Ramos (cell line): Measurements from ENCODE around the gene OR9Q1.
"Not testable (repeated sequence)": the region's sequence is repeated elsewhere in the genome, so short reads cannot be mapped to it uniquely, and the experiment has no call there.

Experiments used
- in situ Hi-C: fragments of 300-500 bp; cut with MboI; formaldehyde crosslinking; loops from one replicate; pipeline ENCODE4 v1.14.3; 2022; ENCODE audit warnings: low sequenced_read_pairs; ENCODE audit not compliant: unreplicated experiment

The OR9Q1 gene

DNA sequence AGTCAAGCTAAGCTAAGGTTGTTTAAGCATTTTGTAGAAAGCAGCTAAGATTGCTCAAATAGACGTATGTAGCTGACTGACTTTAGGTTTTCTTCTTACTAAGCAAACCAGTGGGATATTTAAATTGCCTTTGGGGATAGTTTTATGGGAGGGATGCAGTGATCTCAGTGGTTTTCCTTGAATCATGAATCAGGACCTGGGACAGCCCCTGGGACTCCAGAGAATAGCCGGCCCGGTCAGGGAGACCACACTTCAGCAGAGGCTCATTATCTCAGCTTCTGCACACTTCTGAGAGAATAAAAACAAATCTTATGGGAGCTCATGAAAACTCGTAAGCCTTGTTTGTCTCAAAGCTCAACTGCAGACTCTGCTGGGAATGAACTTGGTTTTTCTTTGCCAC lies 101.8 kb downstream of the OR9Q1 start, which contains the start of gene OR9I1:
TSS of gene OR9I1 (minus strand) at position 62 of the 400 bp plus-strand sequence. CDS start 6,086 bp downstream, outside the sequence.
- in situ Hi-C loops = no loop called here

DNA sequence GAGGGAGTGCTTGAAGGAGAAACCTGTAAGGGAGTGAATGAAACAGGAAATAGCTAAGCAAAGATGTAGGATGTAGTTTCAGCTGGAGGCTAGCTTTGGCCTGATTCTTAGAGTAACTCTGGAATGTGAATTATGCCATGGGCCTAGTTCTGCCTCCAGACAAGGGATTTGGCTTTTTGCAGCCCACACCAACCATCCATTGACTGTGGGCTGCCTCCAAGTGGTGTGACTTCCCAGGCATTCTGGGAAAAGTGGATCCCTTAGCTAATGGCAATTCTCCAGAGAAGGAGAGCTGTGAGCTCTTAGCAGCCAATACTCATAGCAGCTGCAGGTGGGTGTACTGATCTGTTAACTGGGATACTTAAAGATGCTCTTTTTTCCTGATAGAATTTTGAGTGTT lies 103.7 kb downstream of the OR9Q1 start:
- in situ Hi-C loops = no loop called here

DNA sequence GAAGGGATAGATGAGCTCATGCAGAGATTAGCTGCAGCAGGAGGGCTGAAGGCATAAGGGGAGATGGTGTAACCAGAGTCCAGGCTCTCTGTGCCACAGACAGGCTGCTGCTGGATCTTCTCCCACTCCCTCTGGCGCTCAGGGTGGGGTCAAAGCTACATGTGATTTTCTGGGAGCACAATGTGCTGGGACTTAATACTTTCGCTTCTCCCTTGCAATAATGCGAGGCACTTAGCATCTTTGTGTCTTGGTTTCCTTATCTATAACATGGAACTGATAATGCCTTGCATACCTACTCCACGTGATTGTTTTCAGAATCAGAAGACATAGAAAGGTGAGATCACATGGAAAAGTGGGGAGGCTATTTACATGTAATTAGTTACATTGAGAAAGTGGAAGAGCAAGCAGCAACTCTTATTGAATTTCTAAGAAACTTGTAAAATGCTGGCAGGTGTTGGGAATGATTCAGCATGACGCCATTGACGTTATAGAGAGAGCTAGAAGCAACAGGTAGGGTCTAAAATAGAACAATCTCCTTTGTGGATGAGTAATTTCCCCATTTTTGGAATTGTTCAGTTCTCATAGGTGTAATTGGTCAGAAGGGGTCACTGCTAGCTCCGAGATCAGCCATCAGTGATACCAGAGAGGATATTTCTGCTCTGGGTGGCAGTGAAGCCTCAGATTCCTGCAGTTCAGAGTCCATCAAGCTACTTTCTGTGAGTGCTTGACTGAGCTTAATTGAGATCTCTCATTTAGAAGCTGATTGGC lies 109.8 kb downstream of the OR9Q1 start:
- in situ Hi-C loops = no loop called here

DNA sequence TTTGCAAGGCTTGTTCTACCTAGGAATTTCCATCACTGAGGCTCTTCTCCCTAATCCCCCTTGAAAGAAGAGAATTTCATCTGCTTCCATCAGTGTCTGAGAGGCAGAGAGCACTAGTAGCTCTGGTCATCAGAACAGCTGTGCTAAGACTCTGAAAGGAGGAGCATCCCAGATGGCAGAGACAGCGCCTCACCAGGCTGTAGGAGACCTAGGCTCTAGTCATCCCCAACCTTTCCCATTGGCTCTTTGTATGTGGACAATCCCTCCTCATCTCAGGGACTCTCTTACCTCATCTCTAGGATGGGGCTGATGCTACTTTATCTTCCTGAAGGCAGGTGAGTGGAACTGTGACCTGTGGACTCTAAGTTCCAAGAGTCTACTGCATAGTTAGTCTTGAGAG lies 110.5 kb downstream of the OR9Q1 start:
- in situ Hi-C loops = no loop called here

DNA sequence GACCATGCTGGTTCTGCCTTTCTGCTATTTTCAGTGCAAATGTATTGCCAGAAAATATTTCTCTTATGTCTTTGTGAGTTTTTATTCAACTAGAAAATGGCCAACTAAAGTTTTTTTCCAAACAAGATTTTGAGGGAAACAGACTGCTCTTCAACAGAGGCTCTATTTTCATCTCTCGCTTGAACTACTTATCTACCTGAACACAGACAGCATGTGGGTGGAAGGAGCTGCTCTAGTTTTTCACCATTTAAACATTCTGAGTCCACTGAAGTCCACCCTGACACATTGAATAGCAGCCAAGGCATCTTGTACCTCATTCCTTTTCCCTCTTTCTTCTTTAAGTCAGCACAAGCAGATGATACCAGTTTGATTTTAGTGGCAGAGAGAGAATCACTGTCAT lies 111.5 kb downstream of the OR9Q1 start:
- in situ Hi-C loops = no loop called here

DNA sequence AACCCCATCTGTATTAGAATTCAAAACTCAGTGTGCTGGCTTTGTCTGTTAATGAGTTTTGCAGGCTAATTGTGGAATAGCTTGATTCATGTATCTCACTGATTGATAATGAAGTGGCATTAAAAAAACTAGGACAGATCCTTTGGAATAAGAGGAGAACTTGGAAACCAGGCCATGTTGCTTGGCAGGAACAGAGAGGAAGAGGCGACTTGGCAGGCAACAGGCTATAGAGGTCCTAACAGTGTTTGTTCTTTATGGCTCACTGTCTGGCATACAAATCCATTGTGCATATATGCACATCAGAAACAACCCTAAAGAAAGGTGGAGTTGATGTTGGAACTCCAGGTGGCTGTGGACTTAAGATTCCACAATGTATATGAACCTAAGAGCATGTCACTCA lies 119.1 kb downstream of the OR9Q1 start:
- in situ Hi-C loops = no loop called here

DNA sequence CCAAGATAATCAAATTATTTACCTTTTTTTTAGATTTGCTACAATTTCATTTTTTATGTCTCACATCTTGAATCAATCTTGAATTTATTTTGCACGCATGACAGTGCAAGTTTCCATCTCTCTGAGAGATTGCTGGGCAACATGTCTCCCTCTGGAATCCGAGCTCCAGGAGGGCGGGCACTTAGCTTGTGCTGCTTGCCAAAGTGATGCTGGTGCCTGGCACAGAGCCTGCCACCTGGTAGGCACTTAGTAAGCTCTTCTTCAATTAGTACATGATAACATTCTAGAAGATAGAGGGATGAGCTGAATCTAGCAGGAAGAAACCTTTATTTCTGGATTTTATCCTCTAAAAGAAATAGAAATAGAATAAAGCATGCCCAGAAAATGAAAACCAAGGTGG lies 129.1 kb downstream of the OR9Q1 start:
- in situ Hi-C loops = no loop called here

DNA sequence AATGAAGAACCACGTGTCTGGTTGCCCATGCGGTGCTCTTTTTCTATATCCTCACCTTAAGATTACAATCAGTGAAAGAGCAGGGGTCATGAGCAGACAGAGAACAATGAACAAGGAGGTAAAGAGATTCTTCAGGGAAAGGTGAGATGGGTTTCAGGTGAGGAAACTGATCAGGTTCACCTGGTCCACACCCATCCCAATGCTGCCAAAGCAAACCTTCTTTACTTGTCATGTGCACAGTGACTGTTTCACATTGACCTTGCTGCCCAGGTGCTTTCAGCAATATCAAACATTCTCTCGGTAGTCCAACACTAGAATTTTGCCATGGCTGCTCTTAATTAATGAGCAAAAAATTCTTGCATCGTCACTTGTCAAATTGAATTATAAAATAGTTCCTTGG lies 140.7 kb downstream of the OR9Q1 start:
- in situ Hi-C loops = no loop called here

DNA sequence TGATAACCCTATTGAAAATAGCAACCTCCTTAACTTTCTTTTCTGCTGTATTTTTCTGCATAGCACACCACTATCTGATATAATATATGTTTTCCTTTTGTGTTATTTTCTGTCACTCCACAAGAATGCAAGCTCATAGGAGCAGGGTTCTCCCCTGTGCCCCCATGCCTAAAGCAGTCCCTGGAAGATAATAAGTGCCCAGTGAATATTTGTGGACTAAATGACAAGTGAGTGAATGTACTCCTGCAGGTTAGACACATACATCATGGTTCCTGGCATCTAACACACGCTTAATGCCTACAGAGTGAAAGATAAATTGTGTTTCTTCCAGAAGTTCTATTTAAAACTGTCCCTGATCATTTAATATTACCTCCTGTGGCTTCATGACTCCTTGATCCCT lies 141.3 kb downstream of the OR9Q1 start:
- in situ Hi-C loops = no loop called here

DNA sequence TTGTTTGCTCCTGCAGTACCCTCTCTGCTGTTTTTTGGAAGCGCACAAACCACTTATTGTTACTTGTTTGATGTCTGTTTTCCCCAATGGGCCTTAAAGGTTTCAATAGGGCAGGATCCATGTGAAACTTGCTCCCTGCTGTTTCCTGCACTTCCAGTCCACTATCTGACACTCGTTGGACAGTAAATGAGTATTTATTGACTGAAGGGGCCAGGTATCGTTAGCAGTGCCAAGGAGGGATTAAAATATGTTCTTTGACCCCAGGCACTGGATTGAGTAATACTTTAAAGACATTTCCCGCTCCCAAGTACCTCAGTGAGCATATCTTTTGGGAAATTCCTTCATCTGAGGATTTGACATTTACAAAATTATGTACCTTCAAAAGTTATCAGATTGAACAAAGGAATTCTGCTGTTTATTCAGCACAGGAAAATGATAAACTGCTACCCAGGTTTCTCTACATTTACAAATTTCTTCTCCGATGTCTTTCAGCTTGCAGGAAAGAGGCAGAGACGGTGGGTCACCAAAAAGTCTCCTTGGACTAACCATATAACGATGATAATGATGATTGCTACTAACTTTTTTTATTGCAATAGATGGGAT lies 141.9 kb downstream of the OR9Q1 start:
- in situ Hi-C loops = no loop called here

DNA sequence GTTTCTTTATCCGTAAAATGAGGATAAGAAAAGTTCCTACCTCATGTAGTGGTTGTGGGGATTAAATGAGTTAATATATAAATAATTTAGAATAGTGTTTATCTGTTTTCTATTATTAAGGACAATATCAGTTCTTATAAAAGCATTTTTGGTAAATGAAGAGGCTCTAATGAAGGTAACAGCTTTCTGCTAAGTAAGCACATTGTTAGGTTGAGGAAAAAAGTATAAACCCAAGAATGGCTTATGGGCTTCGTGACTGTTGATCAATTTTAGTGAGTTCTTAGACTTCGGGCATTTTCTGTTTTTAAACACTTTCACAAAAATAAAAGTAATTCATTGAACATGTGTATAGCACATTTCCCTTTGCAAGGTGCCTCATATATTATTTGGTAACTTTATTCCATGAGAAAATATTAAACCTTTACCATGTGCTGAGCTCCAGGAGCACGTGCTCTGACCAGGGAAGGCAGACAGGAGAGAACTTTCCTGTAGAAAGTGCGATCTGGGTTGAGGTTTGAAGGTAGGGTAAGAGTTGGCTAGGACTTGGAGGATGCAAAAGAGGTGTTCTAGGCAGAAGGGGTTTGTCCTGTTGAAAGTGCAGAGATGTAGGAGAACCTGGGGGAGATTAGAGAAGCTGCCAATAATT lies 153.9 kb downstream of the OR9Q1 start:
- in situ Hi-C loops = no loop called here

DNA sequence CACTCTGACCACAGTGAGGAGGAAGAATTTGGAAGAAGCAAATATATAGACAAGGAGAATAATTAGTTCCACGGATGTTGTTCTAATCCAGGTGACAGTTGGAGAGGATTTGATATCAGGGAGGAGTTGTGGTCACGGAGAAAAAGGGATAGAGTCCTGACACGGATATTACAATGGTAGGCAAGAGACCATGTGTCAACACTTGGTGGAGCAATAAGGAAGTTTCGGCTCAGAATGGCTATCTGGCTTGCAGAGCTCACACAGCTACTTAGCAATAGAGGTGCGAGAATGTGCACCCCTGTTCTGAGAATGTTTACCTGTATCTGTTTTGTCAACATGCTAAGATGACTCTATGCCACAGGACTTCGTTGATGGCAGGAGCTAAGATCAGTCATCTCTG lies 154.8 kb downstream of the OR9Q1 start:
- in situ Hi-C loops = no loop called here

DNA sequence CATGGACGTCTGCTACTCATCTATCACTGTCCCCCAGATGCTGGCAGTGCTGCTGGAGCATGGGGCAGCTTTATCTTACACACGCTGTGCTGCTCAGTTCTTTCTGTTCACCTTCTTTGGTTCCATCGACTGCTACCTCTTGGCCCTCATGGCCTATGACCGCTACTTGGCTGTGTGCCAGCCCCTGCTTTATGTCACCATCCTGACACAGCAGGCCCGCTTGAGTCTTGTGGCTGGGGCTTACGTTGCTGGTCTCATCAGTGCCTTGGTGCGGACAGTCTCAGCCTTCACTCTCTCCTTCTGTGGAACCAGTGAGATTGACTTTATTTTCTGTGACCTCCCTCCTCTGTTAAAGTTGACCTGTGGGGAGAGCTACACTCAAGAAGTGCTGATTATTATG lies 156.0 kb downstream of the OR9Q1 start:
- in situ Hi-C loops = no loop called here

DNA sequence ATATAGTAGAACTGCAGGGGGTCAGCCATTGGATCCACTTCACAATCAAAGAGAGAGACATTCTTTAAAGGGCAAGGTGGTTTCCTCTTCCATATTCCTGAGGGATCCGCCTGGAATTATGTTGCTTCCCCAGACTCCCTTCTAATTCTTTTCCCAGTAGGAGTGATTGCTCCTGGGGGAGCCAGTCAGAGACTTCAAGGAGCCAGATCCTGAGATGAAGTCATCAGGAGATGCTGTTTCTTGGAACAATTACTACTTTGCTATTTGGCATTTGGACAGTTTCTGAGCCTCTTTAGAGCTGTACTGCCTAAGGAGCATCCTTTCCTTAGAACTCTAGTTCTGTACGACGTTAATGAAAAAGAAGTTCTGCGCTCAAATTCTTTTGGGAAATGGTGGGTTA lies 163.3 kb downstream of the OR9Q1 start:
- in situ Hi-C loops = no loop called here

DNA sequence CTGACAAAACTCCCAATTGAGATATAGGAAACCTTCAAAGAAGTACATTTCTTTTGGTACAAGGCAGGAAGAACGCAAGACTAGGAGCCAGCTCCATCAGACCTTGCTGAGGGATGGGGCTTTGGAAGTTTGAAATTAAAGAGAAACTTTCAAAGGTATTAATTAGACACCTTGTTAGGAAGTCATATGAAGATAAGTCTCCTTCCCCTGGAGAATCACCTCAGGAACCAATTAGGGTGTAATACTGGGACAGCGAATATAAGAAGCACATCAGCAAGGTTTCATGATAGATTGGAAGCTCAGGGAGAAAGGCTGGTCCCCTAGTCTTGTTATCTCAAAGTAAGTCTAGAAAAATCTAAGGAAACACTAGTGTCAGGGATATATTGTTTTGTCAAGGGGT lies 165.1 kb downstream of the OR9Q1 start, which contains the start of gene OR9Q2:
TSS of gene OR9Q2 (plus strand) at position 301 of the 400 bp plus-strand sequence. CDS start 1,421 bp downstream, outside the sequence.
- in situ Hi-C loops = no loop called here

DNA sequence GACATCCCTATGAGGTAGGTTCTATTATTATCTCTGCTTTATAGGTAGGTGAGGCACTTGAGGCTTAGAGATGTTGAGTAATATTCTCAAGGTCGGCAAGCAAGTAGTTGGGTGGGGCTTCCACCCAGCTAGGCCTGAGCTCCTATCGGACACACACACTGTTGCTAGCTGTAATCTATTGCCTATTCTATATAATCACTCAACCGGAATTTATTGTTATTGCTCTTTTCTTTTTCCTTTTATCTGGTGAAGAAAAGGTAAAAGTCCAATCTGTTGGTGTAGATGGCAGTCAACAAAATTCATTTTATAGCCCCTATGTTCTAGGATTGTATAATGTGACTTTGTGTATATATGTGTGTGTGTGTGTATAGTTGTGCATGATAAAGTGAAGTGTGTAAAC lies 168.5 kb downstream of the OR9Q1 start:
- in situ Hi-C loops = no loop called here

DNA sequence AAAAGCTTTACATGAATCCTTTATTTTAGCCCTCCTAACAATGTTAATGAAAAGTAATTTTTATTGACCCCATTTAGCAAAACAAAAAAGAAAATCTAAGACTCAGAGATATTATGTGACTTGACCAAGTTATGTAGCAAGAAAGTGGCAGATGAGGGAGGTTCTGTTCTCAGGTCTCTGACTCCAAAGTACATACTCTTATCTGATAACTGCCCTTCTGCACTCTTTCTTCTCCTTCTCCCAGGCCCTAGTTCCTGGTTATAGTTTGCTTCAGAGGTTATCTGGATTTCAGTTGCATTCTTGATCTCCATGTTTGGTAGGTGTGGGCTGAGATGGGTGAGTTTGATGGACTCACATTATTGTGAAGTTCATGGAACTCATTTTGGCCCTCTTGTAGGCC lies 169.7 kb downstream of the OR9Q1 start:
- in situ Hi-C loops = no loop called here

DNA sequence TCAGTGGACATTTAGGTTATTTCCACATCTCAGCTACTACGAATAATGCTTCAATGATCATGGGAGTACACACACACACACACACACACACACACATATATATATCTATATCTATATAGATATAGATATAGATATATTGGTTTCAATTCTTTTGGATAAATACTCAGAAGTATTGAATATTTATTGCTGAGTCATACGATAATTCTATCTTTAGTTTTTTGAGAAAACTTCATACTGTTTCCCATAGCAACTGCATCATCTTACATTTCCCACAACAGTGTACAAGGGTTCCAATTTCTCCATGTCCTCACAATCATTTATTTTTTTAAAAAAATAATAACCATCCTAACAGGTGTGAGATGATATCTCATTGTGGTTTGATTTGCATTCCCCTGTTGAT lies 172.3 kb downstream of the OR9Q1 start:
- in situ Hi-C loops = no loop called here

DNA sequence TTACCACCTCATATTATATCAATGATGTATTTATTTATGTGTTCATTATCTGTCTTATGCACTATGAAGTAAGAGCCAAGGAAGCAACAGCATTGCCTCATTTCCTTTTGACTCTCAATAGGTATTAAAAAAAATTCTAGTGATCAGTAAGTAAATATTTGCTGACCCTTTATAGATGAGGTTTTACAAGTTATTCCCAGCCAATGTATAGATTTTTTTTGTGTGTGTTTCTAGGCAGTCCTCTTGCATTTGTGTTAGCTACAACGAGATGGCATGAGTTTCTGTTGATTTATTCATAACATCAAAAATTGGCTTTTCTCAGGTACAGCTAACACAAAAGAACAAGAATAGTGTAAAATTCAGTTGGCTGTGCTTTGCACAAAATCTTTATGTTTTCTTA lies 175.6 kb downstream of the OR9Q1 start:
- in situ Hi-C loops = no loop called here

DNA sequence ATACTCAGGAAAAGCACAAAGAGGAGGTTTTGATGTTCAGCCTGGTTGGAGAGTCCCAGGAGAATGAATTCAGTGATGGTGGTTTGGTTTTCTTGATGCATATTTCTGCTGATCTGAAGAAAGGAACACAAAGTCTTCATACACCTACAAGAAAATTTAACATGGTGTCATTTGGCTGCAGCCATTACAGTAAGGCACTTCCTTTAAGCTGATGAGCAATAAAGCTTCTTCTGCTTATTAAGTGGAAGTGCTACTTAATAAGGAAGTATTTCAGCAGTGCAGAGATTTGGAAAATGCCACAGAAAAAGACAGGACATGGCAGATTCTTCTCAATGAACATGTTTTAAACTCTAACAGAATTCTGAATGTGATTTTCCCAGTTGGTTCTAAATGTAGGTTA lies 180.4 kb downstream of the OR9Q1 start, which contains the start of gene OR1S2:
TSS of gene OR1S2 (minus strand) at position 101 of the 400 bp plus-strand sequence. CDS start at position 101, 0 bp downstream.
- in situ Hi-C loops = no loop called here

DNA sequence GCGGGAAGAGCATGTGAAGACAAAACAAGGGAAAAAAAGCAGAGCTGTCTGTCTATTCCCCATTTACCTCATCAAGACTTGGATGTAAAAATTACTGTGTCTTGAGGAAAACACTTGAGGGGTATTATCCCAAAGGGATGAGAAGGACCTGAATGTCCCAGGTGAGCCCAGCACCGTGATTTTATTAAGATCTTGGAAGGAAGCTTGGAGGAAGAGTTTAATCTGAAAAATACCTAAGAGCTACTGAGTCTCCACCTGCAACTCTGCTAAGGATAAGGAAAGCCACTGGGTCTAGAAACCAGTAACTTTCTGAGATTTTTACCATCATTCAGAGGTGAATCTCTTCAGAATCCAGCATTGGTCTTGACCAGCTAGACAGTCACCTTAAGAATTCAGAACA lies 188.7 kb downstream of the OR9Q1 start, which contains the start of gene OR1S1:
TSS of gene OR1S1 (plus strand) at position 301 of the 400 bp plus-strand sequence.
- in situ Hi-C loops = not testable (repeated sequence)
